ENCODE results near the gene SLC24A3. TPM values are rescaled to one million over a fixed set of nuclear protein-coding genes. Genes with fewer than 3 reads are reported as not detected.

Gene SLC24A3
- total and polyA plus RNA-seq, 4 experiments from 2014 or later, result not detected

DNA sequence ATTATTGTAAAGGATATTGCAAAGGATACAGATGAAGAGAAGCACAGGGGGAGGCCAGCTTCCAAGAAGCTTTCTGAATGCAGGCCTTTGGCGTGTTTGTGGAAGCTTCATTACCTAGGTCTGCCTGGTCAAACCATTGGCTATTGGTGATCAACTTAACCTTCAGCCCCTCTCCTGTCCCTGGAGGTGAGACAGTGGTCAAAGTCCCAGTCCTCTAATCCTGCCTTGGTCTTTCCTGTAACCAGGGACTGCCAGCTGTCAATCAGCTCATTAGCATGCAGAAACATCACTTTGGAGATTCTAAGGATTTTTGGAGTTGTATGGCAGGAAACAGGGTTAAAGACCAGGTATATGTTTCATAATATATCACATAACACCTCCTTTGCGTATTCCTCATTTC lies 558.6 kb downstream of the SLC24A3 start:
- Mint-ChIP-seq H3K27me3 (peaks cover 7 to 10% of the 10 kb centered on the region in 2 donors), H3K36me3 (no peaks in the 10 kb centered on the region), H3K4me1 (no peaks in the 10 kb centered on the region), H3K27ac (no peak overlapping the region), H3K9me3 (peaks cover 0 to 3% (median 0%) of the 10 kb centered on the region in 8 donors), H3K4me3 (no peak overlapping the region)
- CTCF ChIA-PET (ENCODE audit: partially characterized antibody), result interaction anchor here (3.3 kb wide), 1 partner anchor 9 kb away, joined by 10 read pairs; no protein-coding TSS in a partner anchor
- no peak for DNase-seq
- Histone ChIP-seq H3K4me3 (ENCODE audit: low read length in 2 of 2) (no peak overlapping the region), H3K4me1 (ENCODE audit: insufficient read depth, low read length) (no peaks in the 10 kb centered on the region), H3K9me3 (ENCODE audit: control insufficient read depth in 1 of 2, low read length in 2 of 2) (no peaks in the 10 kb centered on the region), H3K36me3 (ENCODE audit: insufficient read depth, low read length) (no peaks in the 10 kb centered on the region), H3K27me3 (ENCODE audit: insufficient read depth, low read length) (no peaks in the 10 kb centered on the region), H3K27ac (ENCODE audit: low read depth, low read length) (no peak overlapping the region)
- POLR2A ChIA-PET (ENCODE audit: partially characterized antibody), result no interaction called here
- intact Hi-C loops (cut with micrococcal nuclease), result no loop called here

All from CD4-positive, alpha-beta memory T cell (primary cell).